Skeletal muscle cell (primary cell): ENCODE results near the gene OPRPN.

Experiments
- DNase-seq: peaks from one replicate; pipeline ENCODE4 v3.0.0-alpha.2; 2010; ENCODE audit warnings: low read depth
- H3K4me3 ChIP-seq: 2 replicates; pipeline ENCODE4 v1.5.1; 2011; ENCODE audit warnings: low read depth, mild to moderate bottlenecking, control low read depth, low read length, moderate library complexity

The OPRPN gene

GRCh38 chr4:70452946-70453345, 55.2 kb downstream of the OPRPN start:
- no peak for DNase-seq
- H3K4me3 ChIP-seq = no peak overlapping the region
